GM19463 (cell line): ENCODE data around the gene SHISAL2A.
A peak's percentile ranks its signal among the peaks of the same experiment; 100 is the strongest.

ENCODE experiments used
- ATAC-seq: cut with Tn5 transposase; IDR thresholded peaks from one replicate; pipeline ENCODE4 v1.9.1; 2021; ENCODE audit warnings: mild to moderate bottlenecking, moderate library complexity; ENCODE audit not compliant: unreplicated experiment

Gene SHISAL2A

GRCh38 chr1:52615489-52616042, 17.4 kb upstream of the SHISAL2A start:
- ATAC-seq = no peak

DNA sequence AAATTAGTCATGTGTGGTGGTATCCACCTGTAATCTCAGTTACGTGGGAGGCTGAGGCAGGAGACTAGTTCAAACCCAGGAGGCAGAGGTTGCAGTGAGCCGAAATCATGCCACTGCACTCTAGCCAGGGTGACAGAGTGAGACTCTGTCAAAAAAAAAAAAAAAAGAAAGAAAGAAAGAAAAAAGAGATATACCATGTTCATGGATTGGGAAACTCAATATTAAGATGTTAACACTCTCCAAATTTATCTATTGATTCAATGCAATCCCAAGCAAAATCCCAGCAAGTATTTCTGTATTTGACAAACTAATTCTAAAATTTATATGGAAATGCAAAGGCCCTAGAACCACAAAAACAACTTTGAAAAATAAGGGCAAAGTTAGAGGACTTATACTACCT, 11.0 kb upstream of the SHISAL2A start:
- no peak for ATAC-seq

DNA sequence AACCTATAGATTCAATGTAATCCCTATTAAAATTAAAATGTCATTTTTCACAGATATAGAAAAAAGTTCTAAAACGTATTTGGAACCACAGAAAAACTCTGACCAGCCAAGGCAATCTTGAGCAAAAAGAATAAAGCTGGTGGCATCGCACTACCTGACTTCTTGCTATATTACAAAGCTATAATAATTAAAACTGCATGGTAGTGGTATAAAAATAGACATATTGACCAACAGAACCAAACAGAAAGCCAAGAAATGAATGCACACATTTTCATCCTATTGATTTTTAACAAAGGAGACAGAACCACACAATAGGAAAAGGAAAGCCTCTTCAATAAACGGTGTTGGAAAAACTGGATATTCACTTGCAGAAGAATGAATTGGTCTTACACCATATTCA, 9.2 kb upstream of the SHISAL2A start:
- ATAC-seq = no peak

- no peak for ATAC-seq
These were observed 5.9 kb upstream of the SHISAL2A start for GRCh38 chr1:52627028-52627427.

DNA sequence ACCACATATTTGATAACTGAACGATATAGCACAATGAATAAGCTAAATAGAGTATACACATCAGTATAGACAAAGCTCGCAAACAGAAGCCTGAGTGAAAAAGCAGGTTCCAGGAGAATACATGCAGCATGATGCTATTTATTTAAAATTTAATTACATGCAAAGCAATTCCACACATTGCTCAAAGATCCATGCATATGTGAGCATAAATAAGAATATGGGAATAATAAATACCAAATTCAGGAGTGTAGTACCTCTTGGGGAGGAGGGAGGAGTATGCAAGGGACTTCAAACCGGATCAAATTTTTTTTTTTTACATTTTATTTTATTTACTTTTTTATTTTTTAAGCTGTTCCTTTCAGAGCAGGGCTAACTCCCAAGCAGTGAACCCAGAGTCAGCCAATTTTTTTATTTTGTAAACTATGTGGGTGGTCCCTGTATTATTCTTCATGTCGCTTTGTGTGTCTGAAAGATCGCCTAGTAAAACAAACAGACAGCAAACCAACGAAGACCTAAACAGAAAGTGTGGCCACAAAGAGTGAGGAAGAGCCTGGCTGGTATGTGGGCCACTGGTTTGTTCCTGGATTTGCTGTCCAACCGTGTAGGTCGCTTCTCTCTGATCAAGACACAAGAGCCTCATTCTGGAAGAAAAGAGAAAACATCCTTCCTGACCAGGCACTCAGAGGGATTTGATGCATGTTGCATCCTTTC, 4.2 kb upstream of the SHISAL2A start:
- no peak for ATAC-seq

- no peak for ATAC-seq
These were observed 3.7 kb upstream of the SHISAL2A start for GRCh38 chr1:52629325-52629643.

GRCh38 chr1:52629667-52630066, 3.3 kb upstream of the SHISAL2A start:
- no peak for ATAC-seq

- ATAC-seq = no peak
These were observed 1.1 kb upstream of the SHISAL2A start for GRCh38 chr1:52631759-52632331.

GRCh38 chr1:52633291-52633754, 355 bp downstream of the SHISAL2A start:
- no peak for ATAC-seq

DNA sequence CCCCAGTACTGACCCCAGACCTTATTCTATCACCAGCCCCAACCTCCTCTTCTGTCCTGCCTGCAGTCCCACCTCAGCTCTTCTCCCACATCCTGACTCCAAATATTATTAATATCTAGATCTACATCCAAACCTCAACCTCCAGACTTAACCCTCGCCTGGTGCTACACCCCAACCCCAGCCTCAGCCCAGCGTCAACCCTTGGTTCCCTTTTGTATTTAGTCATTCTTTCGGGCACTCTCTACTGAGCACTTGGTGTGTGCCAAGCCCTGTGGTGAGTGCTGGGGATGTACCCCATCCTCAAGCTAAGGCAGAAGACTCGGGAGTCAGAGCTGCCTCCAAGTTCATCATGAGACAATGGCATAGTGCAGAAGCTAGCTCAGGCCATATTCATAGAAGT, 1.1 kb downstream of the SHISAL2A start:
- ATAC-seq = no peak

DNA sequence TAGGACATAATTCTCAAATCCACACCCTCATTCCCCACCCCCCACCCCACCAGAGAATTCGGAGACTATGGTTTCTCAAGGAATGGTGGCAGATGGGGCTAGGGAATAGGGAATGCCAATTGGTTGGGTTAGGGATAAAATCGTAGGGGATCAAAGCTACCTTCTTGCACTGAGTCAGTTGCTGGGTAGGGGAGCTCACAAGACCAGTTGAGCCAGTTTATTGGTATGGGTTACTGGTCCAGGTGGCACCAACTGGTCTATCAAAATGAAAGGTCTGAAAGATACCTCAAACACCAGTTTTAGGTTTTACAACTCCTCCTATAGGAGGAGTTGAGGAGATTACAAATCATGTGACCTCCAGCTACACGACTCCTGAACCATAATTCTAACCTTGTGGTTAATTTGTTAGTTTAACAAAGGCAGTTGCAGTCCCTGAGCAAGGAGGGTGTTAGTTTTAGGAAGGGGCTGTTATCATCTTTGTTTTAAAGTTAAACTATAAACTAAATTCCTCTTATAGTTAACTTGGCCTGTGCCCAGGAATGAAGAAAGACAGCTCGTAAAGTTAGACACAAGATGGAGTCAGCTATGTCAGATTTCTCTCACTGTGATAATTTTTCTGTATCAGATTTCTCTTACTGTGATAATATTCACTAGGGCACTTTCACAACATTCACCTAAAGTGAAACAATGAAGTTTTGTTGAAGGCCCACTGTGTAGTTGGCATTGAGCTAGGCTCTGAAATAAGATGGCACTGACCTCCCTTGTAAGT, 2.5 kb downstream of the SHISAL2A start:
- no peak for ATAC-seq

- ATAC-seq = peak; percentile 70
These were observed 4.0 kb downstream of the SHISAL2A start for GRCh38 chr1:52636721-52637695.

GRCh38 chr1:52637946-52638345, 5.0 kb downstream of the SHISAL2A start:
- ATAC-seq = no peak

- ATAC-seq = no peak
These were observed 7.7 kb downstream of the SHISAL2A start for GRCh38 chr1:52640697-52641096.

GRCh38 chr1:52641307-52641706, 8.3 kb downstream of the SHISAL2A start:
- no peak for ATAC-seq

DNA sequence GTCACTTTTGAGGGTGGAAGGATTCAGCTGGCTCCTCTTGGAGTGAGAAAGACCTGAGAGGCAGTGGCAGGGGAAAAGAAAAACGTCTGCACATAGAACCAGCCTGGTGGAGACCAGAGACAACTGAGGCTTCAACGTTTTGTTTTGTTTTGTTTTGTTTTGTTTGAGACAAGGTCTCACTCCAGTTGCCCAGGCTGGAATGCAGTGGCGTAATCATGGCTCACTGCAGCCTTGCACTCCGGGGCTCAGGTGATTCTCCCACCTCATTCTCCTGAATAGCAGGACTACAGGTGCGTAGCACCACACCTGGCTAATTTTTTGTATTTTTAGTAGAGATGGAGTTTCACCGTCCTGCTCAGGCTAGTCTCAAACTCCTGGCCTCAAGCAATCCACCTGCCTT, 12.3 kb downstream of the SHISAL2A start:
- no peak for ATAC-seq

GRCh38 chr1:52651904-52652303, 18.9 kb downstream of the SHISAL2A start:
- no peak for ATAC-seq

DNA sequence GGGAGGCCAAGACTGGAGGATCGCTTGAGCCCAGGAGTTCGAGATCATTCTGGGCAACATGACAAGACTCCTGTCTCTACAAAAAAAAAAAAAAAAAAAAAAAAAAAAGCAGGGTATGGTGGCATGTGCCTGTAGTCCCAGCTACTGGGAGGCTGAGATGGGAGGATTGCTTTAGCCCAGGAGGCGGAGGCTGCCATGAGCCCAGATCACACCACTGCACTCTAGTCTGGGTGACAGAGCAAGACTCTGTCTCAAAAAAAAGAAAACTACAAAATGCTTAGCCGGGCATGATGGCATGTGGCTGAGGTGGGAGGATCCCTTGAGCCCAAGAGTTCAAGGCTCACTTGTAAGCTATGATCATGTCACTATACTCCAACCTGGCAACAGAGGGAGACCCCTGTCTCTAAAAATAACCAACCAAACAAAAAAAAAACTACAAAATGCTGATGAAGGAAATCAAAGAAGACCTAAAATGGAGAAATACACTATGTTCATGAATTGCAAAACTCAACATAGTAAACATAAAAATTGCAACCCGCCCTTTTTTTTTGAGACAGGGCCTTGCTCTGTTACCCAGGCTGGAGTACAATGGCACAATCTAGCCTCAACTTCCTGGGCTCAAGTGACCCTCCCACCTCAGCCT, 20.4 kb downstream of the SHISAL2A start:
- no peak for ATAC-seq

DNA sequence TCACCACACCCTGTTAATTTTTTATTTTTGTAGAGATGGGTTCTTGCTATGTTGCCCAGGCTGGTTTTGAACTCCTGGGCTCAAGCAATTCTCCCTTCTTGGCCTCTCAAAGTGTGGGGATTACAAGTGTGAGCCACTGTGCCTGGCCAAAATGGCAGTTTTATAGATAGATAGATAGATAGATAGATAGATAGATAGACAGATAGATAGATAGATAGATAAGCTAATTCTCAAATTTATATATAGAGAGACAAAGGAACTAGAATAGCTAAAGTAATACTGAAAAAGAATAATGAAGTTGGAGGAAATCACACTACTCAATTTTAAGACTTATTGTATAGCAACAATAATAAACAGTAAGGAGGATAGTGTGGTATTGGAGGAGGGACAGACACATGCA, 21.1 kb downstream of the SHISAL2A start:
- ATAC-seq = no peak

DNA sequence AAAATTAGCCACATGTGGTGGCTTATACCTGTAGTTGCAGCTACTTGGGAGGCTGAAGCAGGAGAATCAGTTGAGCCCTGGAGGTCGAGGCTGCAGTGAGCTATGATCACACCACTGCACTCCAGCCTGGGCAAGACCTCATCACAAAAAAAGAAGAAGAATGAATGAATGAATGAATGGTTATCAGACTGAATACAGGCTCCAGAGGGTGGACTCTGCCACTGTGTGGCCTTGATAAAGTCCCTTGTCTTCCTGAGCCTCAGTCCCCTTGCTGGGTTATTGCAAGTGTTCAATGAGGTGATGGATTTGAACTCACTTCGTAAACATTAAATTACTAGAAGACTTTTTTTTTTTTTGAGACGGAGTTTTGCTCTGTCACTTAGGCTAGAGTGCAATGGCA, 24.7 kb downstream of the SHISAL2A start:
- no peak for ATAC-seq
